HFFc6 (cell line): Measurements from ENCODE around the gene P4HA2. TPM values are rescaled to one million over a fixed set of nuclear protein-coding genes. Genes with fewer than 3 reads are reported as not detected.

Experiments
- DNase-seq: peaks from one replicate; pipeline ENCODE4 v3.0.0-alpha.2; 2018
- H3K27ac Mint-ChIP-seq: 2 replicates; pipeline ENCODE4 v1.8.0; 2020; ENCODE audit warnings: mild to moderate bottlenecking, mixed read lengths
- H3K27me3 Mint-ChIP-seq: 2 replicates; pipeline ENCODE4 v1.8.0; 2021; ENCODE audit warnings: mild to moderate bottlenecking, moderate library complexity, mixed read lengths; ENCODE audit not compliant: insufficient read depth
- H3K36me3 Mint-ChIP-seq: 2 replicates; pipeline ENCODE4 v1.8.0; 2021; ENCODE audit warnings: low read depth, mixed read lengths
- H3K4me1 Mint-ChIP-seq: 2 replicates; pipeline ENCODE4 v1.8.0; 2020; ENCODE audit warnings: low read depth, mixed read lengths
- H3K4me3 Mint-ChIP-seq: 2 replicates; pipeline ENCODE4 v1.8.0; 2020; ENCODE audit warnings: mild to moderate bottlenecking, moderate library complexity, mixed read lengths
- H3K9me3 Mint-ChIP-seq: 2 replicates; pipeline ENCODE4 v1.8.0; 2020; ENCODE audit warnings: mild to moderate bottlenecking, mixed read lengths
- total RNA-seq, 6 experiments: library from RNA; stranded (reverse); fragmentation: NEBNext Ultra II Directional; extraction: Animal tissue kit (Norgen Biotek cat#: 25700); gene quantifications; 2 replicates in 1 of 6; 3 replicates in 5 of 6; pipeline ENCODE4 v1.2.3, GENCODE V29; 2021
- TF ChIP-seq, protein P1 (sequence below): fragments of 200-600 bp; sonication (generic); IDR thresholded peaks from 2 replicates; pipeline ENCODE4 v1.5.0; 2021; ENCODE audit warnings: antibody characterized with exemption, mild to moderate bottlenecking

Gene P4HA2
- total RNA-seq, 6 experiments from 2014 or later = 136 to 198 (median 142) TPM

DNA sequence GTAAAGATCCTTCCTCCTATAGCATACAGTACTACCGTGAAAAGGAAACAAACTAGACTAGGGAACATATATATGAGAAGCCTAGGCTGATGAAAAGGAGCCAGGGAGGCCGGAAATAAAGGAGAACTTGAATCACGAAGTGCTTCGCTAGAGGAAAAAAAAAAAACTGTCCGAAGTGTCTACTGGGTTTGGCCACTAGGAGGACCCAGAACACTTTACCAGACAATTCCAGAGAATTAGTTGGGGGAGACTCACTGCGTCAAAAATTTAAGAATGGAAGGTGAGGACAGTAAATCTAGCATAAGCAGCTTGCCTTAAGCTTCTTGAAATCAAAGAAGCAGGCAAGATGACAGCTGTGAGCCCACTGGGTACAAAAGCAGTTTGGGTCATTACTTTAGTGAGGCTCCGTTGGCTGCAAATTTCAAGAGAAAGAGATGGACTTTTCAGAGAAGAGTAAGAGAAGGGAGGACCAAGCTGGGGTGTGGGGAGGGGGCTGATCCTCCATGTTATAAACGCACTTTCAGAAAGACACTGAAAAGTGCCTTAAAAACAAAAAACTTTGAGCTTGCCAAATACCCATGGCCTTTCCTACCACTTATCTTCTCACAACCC is 47.4 kb downstream of the P4HA2 start:
- Mint-ChIP-seq H3K4me1 (peaks cover 27% of the 10 kb centered on the region), H3K4me3 (no peak overlapping the region), H3K36me3 (peaks cover 13% of the 10 kb centered on the region), H3K27ac (peak overlapping the region; percentile 44; the same call in 1 of the 2 replicates), H3K27me3 (no peaks in the 10 kb centered on the region), H3K9me3 (peaks cover 4% of the 10 kb centered on the region)
- TF ChIP-seq, protein P1, sequence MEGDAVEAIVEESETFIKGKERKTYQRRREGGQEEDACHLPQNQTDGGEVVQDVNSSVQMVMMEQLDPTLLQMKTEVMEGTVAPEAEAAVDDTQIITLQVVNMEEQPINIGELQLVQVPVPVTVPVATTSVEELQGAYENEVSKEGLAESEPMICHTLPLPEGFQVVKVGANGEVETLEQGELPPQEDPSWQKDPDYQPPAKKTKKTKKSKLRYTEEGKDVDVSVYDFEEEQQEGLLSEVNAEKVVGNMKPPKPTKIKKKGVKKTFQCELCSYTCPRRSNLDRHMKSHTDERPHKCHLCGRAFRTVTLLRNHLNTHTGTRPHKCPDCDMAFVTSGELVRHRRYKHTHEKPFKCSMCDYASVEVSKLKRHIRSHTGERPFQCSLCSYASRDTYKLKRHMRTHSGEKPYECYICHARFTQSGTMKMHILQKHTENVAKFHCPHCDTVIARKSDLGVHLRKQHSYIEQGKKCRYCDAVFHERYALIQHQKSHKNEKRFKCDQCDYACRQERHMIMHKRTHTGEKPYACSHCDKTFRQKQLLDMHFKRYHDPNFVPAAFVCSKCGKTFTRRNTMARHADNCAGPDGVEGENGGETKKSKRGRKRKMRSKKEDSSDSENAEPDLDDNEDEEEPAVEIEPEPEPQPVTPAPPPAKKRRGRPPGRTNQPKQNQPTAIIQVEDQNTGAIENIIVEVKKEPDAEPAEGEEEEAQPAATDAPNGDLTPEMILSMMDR = peak; percentile 92
- DNase-seq = peak; percentile 41

DNA sequence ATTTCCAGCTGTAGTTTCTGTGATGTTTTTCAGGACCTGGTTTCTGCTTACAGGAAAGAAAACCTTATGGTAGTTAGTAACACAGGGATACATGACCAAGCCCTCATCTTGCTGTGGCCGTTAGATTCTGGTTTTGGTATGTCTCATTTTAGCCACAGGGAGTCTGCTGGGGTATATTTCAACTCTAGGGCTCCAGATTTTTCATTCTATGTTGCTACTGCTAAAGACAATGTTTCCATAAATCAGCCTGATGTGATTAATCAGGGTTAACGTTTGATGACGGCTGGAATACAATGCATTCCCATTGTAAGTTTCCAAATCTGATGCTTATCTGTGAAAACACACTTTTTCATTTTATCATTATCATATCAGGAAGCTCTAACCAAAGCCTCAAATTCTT is 48.2 kb downstream of the P4HA2 start:
- no peak overlapping the region for H3K27ac Mint-ChIP-seq
- TF ChIP-seq, protein P1 = no peak
- H3K4me3 Mint-ChIP-seq = no peak overlapping the region
- no peak for DNase-seq
- H3K36me3 Mint-ChIP-seq = peaks cover 10% of the 10 kb centered on the region
- H3K27me3 Mint-ChIP-seq = no peaks in the 10 kb centered on the region
- peaks cover 4% of the 10 kb centered on the region for H3K9me3 Mint-ChIP-seq
- peaks cover 27% of the 10 kb centered on the region for H3K4me1 Mint-ChIP-seq

DNA sequence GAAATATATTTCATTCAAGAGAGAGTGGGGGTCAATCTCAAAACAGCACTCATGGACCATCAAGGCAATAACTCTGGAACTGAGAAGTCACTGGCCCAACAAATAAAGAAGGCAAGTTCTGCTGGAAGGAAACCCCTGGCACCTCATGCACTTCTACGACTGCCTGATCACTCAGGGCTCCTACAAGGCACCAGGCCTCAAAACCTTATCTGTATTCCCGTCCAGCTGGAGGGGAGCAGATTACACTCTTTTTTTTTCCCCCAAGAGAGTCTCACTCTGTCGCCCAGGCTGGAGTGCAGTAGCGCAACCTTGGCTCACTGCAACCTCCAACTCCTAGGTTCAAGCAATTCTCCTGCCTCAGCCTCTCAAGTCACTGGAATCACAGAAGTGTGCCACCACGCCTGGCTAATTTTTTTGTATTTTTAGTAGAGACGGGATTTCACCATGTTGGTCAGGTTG is 49.9 kb downstream of the P4HA2 start:
- Mint-ChIP-seq H3K27ac (no peak overlapping the region), H3K27me3 (peaks cover 3% of the 10 kb centered on the region), H3K36me3 (no peaks in the 10 kb centered on the region), H3K4me3 (no peak overlapping the region), H3K4me1 (peaks cover 17% of the 10 kb centered on the region), H3K9me3 (no peaks in the 10 kb centered on the region)
- TF ChIP-seq, protein P1 = no peak
- DNase-seq = no peak

DNA sequence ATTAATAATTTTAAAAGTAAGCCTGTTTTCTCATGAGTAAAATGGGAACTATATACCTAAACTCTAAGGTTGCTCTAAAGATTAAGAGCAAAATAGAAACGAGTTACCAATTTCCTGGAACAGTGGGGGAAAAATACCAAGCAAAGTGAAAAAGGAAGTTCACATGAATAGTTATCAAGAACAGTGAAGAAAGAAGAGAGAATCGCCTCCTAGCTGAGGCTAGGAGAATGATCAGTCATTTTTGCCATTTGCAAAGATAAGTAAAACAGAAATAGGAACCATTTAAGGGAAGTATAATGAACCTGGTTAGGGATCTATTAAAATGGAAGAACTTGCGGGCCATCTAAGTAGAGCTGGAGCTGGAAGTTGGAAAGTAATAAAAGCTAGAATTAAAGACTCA is 50.7 kb downstream of the P4HA2 start:
- H3K9me3 Mint-ChIP-seq = no peaks in the 10 kb centered on the region
- H3K27me3 Mint-ChIP-seq = peaks cover 3% of the 10 kb centered on the region
- H3K36me3 Mint-ChIP-seq = no peaks in the 10 kb centered on the region
- H3K4me3 Mint-ChIP-seq = no peak overlapping the region
- no peak overlapping the region for H3K27ac Mint-ChIP-seq
- peaks cover 11% of the 10 kb centered on the region for H3K4me1 Mint-ChIP-seq
- TF ChIP-seq, protein P1 = peak; percentile 53
- DNase-seq = no peak

DNA sequence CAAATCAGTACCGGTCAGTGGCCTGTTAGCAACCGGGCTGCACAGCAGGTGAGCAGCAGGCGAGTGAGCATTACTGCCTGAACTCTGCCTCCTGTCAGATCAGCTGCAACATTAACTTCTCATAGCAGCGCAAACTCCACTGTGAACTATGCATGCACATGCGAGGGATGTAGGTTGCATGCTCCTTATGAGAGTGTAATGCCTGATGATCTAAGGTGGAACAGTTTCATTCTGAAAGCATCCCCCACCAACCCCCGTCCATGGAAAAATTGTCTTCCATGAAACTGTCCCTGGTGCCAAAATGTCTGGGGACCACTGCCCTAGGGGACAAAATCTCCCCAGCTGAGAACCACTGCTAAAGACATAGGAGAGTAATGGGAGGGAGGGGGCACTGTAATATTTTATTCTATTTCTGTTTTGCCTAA is 51.1 kb downstream of the P4HA2 start:
- Mint-ChIP-seq H3K4me3 (no peak overlapping the region), H3K27ac (no peak overlapping the region), H3K36me3 (no peaks in the 10 kb centered on the region), H3K9me3 (no peaks in the 10 kb centered on the region), H3K4me1 (peaks cover 11% of the 10 kb centered on the region), H3K27me3 (peaks cover 3% of the 10 kb centered on the region)
- DNase-seq = no peak
- TF ChIP-seq, protein P1 = no peak
